D721Med (cell line): Measurements from ENCODE around the gene GRIN2C.

Experiments used
- DNase-seq: peaks from one replicate; pipeline ENCODE4 v3.0.0; 2011; ENCODE audit warnings: low spot score; ENCODE audit not compliant: insufficient read length
- FAIRE-seq: peaks from 2 replicates; lab custom pipeline; 2011; peaks lifted over from hg19 to GRCh38; lab: Jason Lieb, UNC
- CTCF ChIP-seq: IDR thresholded peaks from 2 replicates; pipeline ENCODE4 v1.5.1; 2012; ENCODE audit warnings: mild to moderate bottlenecking, control low read depth; ENCODE audit not compliant: insufficient read depth; ENCODE audit errors: missing control alignments

The GRIN2C gene

DNA sequence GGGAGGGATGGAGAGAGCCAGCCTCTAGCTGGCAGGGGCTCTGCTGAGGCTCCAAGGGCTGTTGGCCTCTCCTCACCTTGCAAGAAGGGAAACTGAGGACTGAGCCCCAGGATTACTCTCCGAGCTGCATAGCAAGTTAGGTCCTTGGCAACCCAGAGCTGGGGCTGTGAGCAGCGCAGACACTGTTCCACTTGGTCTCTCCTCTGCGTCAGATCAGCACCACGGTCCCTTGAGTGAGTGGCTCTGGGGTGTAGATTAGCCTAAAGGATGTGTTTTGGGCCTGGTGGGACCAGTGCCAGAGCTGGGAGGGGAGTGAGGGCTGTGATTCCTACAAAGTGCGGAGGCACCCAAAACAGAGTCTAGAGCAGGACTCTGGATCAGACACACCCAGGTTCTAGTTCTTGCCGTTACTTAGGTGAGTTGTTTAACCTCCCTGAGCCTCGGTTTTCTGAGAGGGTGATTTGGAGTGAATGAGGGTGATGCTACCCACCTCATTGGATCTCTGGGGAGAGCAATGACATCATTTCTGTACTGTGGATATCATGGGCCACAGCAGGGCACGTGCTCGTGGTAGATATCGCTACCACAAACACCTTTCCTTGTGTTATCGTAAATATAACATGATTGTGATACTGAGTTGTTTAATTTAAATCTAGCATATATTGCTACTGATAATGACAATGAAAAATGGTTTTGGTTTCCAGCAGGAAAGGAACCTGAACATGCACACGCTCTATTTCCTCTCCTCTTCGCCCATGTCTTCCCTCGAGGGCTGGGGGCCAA, 41.9 kb upstream of the GRIN2C start:
- DNase-seq (no peak), FAIRE-seq (no peak)
- no peak for TF ChIP-seq CTCF

- DNase-seq = no peak
- FAIRE-seq = no peak
- no peak for TF ChIP-seq CTCF
Measured at GRCh38 chr17:74900208-74900607, 40.5 kb upstream of the GRIN2C start.

DNA sequence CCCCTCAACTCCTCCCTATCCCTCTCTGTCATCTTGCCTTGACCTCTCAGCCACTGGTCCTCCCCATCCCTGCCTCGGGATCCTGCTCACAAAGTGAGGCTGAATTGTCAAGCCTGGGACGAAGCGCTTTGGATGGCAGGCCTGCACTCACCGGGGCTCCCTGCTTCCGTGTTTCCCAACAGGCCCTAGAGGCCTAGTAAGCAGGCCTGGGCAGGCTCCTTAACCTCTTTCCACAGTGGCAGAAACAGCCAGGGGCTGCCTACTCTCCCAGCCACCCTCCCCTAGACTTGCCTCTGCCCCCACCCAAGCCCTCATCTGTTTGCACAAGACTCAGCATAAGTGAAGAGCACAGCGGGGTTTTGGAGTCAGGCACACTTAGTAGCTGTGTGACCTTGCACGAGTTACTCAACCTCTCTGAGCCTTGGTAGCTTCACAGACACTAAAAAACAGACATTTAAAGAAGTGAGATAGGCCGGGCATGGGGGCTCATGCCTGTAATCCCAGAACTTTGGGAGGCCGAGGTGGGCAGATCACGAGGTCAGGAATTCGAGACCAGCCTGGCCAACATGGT, 38.8 kb upstream of the GRIN2C start:
- no peak for TF ChIP-seq CTCF
- no peak for FAIRE-seq
- no peak for DNase-seq

GRCh38 chr17:74893936-74894671, 34.4 kb upstream of the GRIN2C start:
- FAIRE-seq = no peak

GRCh38 chr17:74892974-74893911, 33.6 kb upstream of the GRIN2C start, which contains the start of gene FADS6:
Gene FADS6 (minus strand): TSS chr17:74893633. CDS start chr17:74893595, 38 bp downstream.
- no peak for TF ChIP-seq CTCF
- FAIRE-seq = no peak
- peak; percentile 57 for DNase-seq

More at GRCh38 chr17:74893936-74894671, 34.4 kb upstream of the GRIN2C start:
- no peak for TF ChIP-seq CTCF
- DNase-seq = no peak

GRCh38 chr17:74892013-74892841, 32.5 kb upstream of the GRIN2C start:
- no peak for TF ChIP-seq CTCF
- FAIRE-seq = no peak

More at GRCh38 chr17:74892013-74892841, 32.5 kb upstream of the GRIN2C start:
- DNase-seq = no peak
